SK-N-MC (cell line): ENCODE results near the gene MDM1.

ENCODE experiments used
- EZH2 ChIP-seq: fragments of 200-600 bp; sonication (generic); IDR thresholded peaks from one replicate; pipeline ENCODE4 v1.6.1; 2017; ENCODE audit warnings: antibody characterized with exemption
- FOXP2 ChIP-seq: optimal IDR thresholded peaks from 2 replicates; pipeline ENCODE3; 2011; ENCODE audit warnings: mild to moderate bottlenecking, moderate library complexity; ENCODE audit not compliant: insufficient read depth; ENCODE audit errors: extremely low read length, control extremely low read depth
- POLR2AphosphoS5 ChIP-seq: IDR thresholded peaks from 2 replicates; pipeline ENCODE4 v1.6.1; 2012; ENCODE audit warnings: mild to moderate bottlenecking, low read depth, low read length, borderline replicate concordance

GRCh38 chr12:68326716-68327115, 5.4 kb downstream of the MDM1 start:
- TF ChIP-seq EZH2 (no peak), POLR2AphosphoS5 (no peak), FOXP2 (no peak)
